Stimulated activated CD4-positive, alpha-beta T cell treated with anti-CD3 and anti-CD28 coated beads, TNF-alpha, amount 100 ng/mL, for 1 hour (primary cell): ENCODE measurements around the gene SCYL2.
"Not testable (repeated sequence)": the region's sequence is repeated elsewhere in the genome, so short reads cannot be mapped to it uniquely, and the experiment has no call there.

Experiments
- DNase-seq, 3 donors: peaks; one replicate each; pipeline ENCODE4 v3.0.0-alpha.2; 2020; ENCODE audit warnings: low read depth in 3 of 3, low spot score in 1 of 3

SCYL2 gene, protein sequence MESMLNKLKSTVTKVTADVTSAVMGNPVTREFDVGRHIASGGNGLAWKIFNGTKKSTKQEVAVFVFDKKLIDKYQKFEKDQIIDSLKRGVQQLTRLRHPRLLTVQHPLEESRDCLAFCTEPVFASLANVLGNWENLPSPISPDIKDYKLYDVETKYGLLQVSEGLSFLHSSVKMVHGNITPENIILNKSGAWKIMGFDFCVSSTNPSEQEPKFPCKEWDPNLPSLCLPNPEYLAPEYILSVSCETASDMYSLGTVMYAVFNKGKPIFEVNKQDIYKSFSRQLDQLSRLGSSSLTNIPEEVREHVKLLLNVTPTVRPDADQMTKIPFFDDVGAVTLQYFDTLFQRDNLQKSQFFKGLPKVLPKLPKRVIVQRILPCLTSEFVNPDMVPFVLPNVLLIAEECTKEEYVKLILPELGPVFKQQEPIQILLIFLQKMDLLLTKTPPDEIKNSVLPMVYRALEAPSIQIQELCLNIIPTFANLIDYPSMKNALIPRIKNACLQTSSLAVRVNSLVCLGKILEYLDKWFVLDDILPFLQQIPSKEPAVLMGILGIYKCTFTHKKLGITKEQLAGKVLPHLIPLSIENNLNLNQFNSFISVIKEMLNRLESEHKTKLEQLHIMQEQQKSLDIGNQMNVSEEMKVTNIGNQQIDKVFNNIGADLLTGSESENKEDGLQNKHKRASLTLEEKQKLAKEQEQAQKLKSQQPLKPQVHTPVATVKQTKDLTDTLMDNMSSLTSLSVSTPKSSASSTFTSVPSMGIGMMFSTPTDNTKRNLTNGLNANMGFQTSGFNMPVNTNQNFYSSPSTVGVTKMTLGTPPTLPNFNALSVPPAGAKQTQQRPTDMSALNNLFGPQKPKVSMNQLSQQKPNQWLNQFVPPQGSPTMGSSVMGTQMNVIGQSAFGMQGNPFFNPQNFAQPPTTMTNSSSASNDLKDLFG

GRCh38 chr12:100266835-100267602 lies at the start of gene SCYL2, which contains the start of gene DEPDC4:
SCYL2 (plus strand) TSS chr12:100267177; CDS start chr12:100282971, 15,794 bp downstream.
DEPDC4 (minus strand) TSS chr12:100267079; CDS start chr12:100267076, 3 bp downstream.
- DNase-seq = peak; percentile 84 to 90 (median 89)

GRCh38 chr12:100219328-100220109 lies 47.5 kb upstream of the SCYL2 start:
- no peak for DNase-seq

GRCh38 chr12:100221523-100221922 lies 45.5 kb upstream of the SCYL2 start:
- no peak for DNase-seq

- not testable (repeated sequence) for DNase-seq
Measured at GRCh38 chr12:100222173-100222572, 44.8 kb upstream of the SCYL2 start.

DNA sequence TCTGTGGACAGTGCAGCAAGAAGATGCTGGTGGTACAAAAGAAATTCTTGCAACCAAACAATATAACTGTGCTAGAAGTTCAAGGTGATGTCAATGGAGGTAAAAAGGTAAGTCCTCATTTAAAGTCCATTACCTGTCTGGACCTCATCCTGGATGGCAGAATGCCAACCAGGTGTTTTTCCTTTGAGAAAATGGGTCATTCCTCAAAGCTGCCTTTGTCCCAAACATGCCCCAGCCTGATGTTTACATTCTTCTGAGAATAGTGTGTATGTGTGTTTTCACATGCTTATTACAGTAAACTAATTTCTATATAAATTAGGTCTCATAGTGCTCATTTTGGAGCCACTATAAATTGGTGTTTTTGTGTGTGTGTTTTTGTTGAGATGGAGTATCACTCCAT lies 41.5 kb upstream of the SCYL2 start:
- DNase-seq = no peak

DNA sequence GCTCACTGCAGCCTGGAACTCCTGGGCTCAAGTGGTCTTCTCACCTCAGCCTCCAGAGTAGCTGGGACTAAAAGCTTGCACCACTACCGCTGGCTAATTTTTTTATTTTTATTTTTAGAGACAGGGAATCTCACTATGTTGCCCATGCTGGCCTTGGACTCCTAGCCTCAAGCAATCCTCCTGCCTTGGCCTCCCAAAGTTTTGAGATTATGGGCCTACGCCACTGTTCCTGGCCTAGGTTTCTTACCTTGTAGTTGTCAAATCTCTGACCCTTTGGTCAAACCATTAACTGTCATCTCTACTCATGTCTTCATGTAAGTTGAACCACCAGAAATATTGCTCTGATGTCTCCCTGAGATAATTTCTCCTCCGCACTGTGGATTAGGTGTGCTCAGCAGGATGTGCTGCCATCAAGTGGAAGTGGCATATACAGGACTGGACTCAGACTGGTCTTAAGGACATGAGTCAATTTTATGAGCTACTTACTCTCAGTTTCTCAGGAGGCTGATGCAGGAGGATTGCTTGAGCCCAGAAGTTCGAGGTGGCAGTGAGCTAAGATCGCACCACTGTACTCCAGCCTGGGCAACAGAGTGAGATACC lies 37.8 kb upstream of the SCYL2 start:
- no peak for DNase-seq

- no peak for DNase-seq
Measured at GRCh38 chr12:100229876-100230275, 37.1 kb upstream of the SCYL2 start.

DNA sequence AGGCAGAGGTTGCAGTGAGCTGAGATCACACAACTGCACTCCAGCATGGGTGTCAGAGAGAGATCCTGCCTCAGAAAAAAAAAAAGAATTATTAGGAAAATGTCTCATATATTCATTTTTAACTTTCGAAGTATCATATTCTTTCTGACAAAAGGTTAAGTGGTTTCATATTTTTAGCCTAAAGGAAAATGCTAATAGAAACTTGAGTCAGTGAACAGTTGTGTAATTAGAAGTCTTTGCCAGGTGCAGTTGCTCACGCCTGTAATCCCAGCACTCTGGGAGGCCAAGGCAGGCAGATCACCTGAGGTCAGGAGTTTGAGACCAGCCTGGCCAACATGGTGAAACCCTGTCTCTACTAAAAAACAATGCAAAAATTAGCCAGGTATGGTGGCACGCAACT lies 35.1 kb upstream of the SCYL2 start:
- not testable (repeated sequence) for DNase-seq

DNA sequence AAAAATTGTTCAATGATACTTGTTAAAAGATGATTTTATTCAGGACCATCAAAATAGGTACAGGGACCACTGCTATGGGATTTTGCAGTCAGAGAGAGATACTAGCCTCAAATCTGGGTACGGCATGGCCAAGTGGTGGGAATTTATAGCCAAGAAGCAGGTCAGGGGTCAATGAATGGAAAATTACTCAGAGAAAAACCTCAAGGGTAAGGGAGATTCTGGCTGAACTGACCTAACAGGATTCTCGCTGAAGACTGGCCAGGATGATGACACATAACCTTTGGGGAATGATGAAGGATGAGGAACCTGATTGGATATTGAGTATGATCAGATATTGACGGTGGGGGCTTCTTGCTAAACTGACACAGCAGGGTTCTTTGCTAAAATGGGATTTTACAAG lies 32.8 kb upstream of the SCYL2 start:
- DNase-seq = no peak

GRCh38 chr12:100234591-100235304 lies 32.2 kb upstream of the SCYL2 start:
- no peak for DNase-seq

GRCh38 chr12:100238801-100239200 lies 28.2 kb upstream of the SCYL2 start:
- DNase-seq = no peak

- no peak for DNase-seq
Measured at GRCh38 chr12:100239589-100239988, 27.4 kb upstream of the SCYL2 start.

GRCh38 chr12:100243137-100243536 lies 23.8 kb upstream of the SCYL2 start:
- DNase-seq = no peak

DNA sequence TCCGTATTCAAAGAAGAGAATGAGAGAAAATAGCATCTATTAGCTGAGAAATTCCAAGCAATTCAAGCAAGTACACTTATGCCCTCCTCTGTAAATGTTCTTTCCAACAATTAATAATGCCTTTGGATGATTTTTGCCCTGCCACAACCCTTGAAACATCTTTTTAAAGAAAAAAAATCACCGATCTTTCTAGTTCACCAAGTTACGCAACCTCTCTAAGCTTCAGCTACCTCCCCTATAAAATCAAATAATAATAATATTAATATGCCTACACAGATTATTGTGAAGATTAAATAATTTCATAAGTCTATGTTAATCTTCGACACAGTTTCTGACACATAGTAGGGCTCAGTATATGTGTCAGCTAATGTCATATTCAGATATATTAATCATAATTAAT lies 19.2 kb upstream of the SCYL2 start:
- no peak for DNase-seq

GRCh38 chr12:100248886-100249285 lies 18.1 kb upstream of the SCYL2 start:
- DNase-seq = no peak

GRCh38 chr12:100249941-100250340 lies 17.0 kb upstream of the SCYL2 start:
- no peak for DNase-seq

DNA sequence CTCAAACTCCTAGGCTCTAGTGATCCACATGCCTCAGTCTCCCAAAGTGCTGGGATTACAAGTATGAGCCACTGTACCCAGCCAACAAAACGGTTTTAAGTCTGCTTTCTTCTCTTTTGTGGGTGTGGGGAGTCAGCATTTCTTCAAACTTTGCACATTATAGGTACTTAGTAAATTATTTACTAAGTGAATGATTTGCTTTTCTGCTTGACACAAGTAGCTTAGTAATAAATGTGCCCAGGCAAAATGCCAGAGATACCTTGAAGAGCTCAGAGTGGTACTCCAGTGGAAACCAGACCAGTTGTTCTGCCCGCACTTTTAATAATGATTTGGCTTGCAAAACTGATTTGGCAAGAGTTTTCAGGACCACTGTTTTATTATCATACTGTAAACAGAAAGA lies 15.1 kb upstream of the SCYL2 start:
- no peak for DNase-seq

- no peak for DNase-seq
Measured at GRCh38 chr12:100253437-100253836, 13.5 kb upstream of the SCYL2 start.

- DNase-seq = no peak
Measured at GRCh38 chr12:100254876-100255275, 12.1 kb upstream of the SCYL2 start.
